ENCODE results near the gene TMPRSS9.

DNA sequence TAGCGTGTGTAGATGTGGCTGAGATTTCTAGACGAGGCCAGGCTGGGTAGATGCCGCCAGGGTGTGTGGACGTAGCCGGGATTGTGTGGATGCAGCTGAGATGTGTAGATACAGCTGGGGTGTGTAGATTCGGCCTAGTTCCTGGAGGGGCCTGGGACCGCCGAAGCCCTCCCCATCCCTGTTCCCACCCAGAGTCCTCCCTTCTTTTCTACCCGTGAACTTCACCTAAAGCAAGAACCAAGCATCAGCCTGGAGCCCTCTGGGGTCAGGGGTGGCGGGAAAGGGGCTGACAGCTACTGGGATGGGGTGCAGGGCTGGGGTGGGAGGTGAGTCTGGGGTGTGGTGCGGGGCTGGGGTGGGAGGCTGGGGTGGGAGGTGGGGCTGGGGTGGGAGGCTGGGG is 768 bp downstream of the TMPRSS9 start:
- TF ChIP-seq, protein P1, sequence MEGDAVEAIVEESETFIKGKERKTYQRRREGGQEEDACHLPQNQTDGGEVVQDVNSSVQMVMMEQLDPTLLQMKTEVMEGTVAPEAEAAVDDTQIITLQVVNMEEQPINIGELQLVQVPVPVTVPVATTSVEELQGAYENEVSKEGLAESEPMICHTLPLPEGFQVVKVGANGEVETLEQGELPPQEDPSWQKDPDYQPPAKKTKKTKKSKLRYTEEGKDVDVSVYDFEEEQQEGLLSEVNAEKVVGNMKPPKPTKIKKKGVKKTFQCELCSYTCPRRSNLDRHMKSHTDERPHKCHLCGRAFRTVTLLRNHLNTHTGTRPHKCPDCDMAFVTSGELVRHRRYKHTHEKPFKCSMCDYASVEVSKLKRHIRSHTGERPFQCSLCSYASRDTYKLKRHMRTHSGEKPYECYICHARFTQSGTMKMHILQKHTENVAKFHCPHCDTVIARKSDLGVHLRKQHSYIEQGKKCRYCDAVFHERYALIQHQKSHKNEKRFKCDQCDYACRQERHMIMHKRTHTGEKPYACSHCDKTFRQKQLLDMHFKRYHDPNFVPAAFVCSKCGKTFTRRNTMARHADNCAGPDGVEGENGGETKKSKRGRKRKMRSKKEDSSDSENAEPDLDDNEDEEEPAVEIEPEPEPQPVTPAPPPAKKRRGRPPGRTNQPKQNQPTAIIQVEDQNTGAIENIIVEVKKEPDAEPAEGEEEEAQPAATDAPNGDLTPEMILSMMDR (conservative IDR thresholded peaks at IDR 0.05 in 1 of 2, IDR thresholded peaks at IDR 0.05 in 1 of 2; ENCODE audit: extremely low read depth in 1 of 2, insufficient read depth in 1 of 2, low read depth in 1 of 2, low read length in 2 of 2), result no peak
- no peak for TF ChIP-seq EZH2 (IDR thresholded peaks at IDR 0.05; ENCODE audit: borderline replicate concordance, low read length)
